HG02981 (cell line): ENCODE measurements around the gene SH3PXD2B.
"Not testable (repeated sequence)": the region's sequence is repeated elsewhere in the genome, so short reads cannot be mapped to it uniquely, and the experiment has no call there.

Source experiments
- ATAC-seq: cut with Tn5 transposase; IDR thresholded peaks from one replicate; pipeline ENCODE4 v1.9.1; 2021; ENCODE audit warnings: mild to moderate bottlenecking, moderate library complexity; ENCODE audit not compliant: unreplicated experiment

Gene SH3PXD2B

DNA sequence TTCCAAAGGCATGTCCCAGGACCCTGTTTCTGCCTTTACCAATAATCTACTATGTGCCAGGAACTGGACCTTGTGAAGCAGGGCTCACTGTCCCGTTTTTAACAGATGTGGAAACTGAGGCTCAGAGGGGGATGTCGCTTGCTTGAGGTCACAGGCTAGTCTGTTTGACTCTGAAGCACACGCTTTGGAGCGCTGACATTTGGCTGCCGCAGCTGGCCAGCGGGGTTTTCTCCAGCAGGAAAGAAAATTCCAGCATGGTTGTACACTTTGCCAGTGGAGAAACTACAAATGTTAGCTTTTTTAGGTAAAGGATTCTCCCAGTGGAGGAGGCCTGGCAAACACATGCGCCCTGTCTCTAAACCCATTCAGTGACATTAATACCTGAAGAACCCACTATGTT, 50.5 kb downstream of the SH3PXD2B start:
- ATAC-seq, result no peak

DNA sequence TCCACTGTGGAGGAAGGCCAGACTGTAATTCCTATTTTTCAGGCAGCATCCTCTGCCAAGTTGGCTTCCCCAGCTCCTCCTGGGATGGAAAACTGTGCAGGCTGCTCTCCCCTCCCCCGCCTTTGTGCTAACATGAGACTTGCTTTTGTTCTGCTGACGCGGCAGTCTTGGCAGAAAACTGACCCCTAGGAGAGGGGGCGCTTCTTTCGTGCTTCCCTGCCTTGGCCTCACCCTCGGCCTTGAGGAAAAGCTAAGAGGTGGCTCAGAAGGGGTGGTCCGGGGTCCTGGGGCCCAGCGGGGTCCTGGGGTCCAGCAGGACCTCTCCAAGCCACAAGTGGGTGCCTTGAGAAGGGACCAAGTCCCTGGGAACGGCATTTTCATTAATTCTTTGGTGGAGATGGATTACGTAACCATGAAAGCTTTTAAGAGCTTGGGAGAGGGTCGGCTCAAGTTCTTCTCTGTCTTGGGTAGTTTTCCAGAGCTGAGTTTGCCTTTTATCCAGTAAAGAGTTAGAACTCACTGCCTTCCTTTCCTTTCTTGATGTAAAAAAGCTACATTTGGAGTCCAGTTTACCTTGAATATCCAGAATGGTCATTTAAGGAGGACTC, 51.0 kb downstream of the SH3PXD2B start:
- ATAC-seq, result no peak

DNA sequence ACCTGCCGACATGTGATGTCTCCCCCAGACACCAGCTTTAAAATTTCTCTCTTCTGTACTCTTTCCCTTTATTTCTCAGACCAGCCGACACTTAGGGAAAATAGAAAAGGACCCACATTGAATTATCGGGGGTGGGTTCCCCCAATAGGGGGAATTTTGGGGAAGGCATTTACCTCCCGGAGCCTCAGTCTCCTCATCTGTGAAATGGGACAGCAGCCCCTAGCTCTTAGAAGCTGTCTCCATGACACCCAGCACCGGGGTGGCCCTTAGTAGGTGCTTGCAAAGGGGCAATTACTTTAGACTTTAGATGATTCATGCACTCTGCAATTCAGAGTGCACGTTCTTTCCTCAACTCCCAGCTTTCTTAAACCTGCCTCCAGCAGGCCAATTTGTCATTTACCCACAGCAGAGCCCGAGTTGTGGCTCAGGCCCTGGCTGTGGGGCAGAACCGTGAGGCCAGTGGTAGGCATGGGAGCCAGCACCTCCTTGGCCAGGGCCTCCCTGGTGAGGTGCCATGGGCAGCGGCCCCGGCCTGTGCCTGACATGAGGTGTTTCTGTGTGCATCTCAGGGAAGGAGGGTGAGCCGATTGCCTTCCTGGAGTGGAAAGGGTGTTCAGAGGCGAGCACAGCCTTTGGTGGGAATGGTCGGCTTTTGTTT, 51.7 kb downstream of the SH3PXD2B start:
- no peak for ATAC-seq

DNA sequence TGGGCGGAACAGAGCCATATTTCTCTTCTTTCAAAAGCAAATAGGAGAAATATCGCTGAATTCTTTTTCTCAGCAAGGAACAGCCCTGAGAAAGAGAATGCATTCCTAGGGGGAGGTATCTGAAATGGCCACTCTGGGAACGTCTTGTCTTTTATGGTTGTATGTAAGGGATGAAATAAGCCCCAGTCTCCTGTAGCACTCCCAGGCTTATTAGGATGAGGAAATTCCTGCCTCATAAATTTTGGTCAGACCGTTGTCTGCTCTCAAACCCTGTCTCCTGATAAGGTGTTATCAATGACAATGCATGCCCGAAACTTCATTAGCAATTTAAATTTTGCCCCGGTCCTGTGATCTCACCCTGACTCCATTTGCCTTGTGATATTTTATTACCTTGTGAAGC, 52.3 kb downstream of the SH3PXD2B start:
- not testable (repeated sequence) for ATAC-seq

DNA sequence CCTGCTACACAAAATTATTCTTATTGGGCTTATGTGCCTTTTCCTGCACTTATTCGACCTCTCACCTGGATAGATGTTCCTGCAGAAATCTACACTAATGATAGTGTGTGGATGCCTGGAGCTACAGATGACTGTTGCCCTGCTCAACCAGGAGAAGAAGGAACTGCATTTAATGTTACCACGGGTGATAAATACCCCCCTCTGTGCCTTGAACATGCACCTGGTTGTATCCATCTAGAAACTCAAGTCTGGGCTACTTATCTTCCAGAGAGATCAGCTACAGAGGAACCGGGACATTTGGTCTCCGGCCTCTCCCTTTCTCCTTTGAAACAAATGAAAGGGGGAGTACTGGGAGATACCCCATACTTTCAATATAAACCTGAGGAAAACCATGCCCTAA, 54.5 kb downstream of the SH3PXD2B start:
- ATAC-seq, result no peak

DNA sequence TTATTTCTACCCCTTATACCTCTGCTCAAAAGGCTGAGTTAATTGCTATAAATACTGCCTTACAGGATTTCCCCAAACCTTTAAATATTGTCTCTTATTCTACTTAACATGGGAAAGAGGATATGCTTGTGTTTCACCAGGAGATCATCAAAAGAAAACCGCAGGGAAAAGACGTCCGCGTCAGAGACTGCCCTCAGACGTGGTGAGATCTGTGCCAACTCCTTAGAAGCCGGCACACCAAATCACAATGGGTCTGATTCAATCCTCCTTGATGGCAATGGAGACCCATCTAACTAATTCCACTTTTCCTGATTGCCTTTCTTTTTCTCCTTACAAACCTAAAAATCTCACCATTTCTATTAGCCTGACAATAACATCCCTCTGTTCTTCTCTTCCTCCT, 55.0 kb downstream of the SH3PXD2B start:
- no peak for ATAC-seq

DNA sequence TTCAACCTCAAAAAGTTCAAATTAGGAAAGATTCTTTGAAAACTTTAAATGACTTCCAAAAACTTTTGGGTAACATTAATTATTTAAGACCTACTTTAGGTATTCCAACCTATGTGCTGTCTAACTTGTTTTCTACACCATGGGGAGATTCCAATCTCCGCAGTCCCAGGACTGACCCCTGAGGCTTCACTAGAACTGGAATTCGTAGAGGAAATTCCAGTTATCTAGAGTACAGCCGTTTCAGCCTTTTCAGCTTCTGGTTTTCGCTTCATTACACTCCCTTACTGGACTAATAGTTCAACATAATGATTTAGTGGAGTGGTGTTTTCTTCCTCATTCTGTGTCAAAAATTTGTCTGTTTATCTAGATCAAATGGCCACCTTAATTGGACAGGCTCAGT, 55.7 kb downstream of the SH3PXD2B start:
- ATAC-seq, result not testable (repeated sequence)

DNA sequence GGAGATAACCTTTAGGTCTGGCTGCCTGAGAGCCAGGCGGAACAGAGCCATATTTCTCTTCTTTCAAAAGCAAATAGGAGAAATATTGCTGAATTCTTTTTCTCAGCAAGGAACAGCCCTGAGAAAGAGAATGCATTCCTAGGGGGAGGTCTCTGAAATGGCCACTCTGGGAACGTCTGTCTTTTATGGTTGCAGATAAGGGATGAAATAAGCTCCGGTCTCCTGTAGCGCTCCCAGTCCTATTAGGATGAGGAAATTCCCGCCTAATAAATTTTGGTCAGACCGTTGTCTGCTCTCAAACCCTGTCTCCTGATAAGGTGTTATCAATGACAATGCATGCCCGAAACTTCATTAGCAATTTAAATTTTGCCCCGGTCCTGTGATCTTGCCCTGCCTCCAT, 57.3 kb downstream of the SH3PXD2B start:
- ATAC-seq, result not testable (repeated sequence)

DNA sequence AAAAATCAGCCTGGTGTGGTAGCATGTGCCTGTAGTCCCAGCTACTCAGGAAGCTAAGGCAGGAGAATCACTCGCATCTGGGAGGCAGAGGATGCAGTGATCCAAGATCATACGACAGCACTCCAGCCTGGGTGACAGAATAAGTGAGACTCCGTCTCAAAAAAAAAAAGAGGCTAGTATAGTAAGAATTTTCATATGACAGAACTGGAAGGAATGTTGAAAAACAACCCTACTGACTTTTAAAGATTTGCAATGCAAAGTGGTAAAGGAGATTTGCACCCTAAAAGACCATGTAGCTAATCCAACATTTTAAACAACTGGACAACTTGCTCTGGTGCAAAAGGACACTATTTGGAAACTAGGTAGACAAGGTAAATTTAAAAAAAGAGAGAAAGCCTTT, 58.1 kb downstream of the SH3PXD2B start:
- ATAC-seq, result no peak

DNA sequence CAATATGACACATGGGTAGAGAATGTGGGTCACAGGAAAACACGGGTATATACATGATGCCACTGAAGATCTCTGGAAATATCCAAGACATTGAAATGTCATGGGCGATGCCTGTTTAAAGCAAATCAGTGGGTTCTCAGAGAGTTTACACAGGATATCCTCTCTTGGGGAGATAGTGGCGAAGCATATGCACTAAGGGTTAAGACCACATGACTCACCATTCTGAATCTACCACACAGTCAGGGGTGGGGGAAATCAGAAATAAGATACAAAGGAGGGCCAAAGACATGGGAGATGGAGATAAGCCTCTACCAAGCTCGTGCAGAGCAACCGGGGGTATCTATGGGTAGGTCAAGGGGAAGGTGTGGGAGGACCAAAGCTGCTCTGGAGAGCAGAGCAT, 58.8 kb downstream of the SH3PXD2B start:
- no peak for ATAC-seq

DNA sequence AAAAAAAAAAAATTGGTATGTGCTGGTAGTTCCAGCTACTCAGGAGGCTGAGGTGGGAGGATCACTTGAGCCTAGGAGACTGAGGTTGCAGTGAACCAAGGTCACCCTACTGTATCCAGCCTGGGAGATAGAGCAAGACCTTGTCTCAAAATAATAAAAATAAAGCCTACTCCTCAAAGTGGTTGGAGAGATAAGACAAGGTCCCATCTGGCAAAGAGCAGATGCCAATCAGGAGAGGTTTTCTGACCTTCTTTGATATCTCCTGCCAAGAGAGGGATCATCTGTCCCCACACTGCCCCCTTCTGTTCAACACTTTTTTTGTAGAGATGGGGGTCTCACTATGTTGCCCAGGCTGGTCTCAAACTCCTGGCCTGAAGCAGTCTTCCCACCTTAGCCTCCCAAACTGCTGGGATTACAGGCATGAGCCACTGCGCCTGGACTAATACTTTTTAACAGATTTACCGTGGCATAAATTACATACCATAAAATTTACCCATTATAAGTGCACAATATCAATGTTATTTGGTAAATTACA, 64.7 kb downstream of the SH3PXD2B start:
- ATAC-seq, result no peak

DNA sequence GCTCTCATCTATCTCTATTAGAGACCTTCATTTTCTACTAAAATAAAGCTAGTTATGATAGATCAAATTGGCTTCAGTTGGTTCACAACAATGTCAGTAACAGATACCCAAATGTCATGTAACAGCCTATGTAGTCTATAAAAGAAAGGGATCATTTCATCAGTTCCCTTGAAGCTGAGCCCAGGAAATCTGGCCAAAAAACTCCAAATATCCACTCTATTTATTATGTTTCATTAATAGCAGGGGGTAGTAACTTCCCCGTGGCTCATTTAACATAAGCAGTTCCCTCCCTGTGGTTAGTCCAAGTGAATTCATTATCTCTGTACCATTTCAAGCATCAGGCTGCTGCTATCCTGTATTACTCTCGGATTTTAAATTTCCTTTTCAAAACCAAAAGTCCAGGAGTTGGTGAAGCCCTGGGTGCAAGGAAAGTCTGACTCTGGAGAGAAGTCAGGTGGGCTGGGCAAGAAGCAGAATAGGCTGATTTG, 66.0 kb downstream of the SH3PXD2B start:
- ATAC-seq, result no peak

DNA sequence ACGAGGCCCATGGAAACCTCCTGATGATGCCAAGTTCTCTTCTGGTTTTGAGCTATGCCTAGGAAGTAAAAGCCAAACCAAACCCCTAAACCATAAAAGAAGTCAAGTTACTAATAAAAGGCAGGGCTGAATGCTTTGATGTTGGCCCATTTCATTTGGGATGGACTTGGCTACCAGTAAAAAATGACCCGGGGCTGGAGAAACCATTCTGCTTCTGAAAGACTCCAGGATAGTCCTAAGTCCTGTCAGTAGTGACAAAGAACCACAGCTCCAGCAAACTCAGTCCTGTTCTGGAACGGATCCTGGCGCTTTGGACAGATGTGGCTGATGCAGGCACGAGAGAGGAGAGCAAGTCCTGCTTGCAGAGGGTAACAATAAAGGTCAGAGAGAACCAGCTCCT, 68.6 kb downstream of the SH3PXD2B start:
- ATAC-seq, result no peak

DNA sequence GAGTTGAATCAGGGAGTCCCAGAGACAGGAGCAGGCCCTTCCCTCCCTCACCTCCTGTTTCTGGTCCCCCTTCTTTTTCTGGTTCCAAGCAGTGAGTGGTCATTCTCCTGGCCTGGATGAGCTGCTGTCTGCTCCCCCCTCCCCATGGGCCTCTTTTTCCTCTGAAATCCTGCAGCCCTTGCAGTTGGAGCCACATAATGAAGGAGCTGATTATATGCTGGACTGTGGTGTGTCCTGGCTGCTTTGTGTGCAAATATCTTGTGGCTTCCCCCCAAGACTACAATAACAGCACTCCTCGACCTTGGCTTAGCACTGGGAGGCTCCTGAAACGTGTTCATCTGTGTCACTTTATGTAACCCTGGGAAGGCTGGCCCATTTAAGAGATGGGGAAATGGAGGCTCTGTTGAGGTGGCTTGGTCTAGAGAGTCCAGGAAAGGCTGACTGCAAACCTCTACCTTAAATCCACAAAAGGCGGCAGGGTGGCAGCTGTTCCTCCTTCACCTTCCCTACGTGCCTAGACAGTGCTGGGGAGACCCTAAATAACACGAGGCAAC, 69.2 kb downstream of the SH3PXD2B start:
- ATAC-seq, result no peak

DNA sequence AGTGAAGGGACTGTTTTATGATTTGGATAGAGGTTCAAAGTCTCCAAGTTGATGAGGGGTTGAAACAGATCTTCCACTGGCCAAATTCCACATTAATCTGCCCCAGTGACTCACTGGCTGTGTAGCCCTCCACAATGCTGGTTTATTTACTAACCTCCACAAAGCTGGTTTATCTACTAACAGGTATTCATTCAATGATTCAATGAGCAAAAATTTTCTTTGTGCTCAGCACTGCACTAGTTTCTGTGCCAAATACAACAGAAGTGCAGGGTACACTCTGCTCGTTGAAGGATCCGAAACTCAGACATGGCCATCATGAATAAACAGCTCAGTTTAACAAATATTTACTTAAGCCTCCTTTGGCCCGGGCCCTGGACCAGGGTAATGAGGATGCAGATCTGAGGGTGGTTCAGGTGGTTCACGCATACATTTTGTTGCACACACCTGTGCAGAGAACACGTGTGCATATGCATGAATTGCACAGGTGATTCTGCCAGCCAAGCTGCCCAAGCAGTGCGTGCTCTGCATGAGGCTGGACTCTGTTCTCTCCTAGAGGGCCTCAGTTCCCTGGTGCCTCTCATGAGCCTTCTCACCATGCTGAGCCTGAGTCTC, 71.0 kb downstream of the SH3PXD2B start:
- ATAC-seq, result no peak

DNA sequence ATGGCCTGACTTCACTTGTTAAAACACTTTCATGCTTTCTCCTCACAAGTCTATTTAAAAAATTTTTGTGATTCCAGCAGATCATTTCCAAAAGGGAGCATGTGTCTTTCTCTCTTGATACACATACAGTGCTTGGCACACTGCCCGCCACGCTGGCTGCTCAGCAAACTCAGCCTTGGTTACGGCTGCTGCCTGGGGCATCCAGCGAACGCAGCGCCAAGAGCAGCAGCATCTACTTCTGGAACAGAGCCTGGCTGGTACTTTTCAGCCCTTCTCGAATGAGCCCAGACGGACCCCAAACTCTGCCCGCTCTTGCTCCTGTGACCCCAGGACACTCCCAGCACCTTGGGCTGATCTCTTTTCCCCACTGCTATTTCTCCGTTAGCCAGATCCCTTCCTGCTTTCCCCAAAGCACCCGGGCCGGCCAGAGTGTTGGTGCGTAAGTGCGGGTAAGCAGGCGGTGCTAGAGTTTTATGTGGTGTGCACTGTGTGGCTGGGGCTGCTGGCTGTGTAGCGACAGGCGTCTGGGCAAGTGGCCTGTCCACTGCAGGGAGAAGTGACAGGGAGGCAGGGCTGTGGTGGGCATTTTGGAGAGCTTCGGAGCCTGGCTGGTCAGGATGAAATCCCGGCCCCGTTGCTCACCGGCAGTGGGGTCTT, 73.2 kb downstream of the SH3PXD2B start:
- ATAC-seq, result no peak

DNA sequence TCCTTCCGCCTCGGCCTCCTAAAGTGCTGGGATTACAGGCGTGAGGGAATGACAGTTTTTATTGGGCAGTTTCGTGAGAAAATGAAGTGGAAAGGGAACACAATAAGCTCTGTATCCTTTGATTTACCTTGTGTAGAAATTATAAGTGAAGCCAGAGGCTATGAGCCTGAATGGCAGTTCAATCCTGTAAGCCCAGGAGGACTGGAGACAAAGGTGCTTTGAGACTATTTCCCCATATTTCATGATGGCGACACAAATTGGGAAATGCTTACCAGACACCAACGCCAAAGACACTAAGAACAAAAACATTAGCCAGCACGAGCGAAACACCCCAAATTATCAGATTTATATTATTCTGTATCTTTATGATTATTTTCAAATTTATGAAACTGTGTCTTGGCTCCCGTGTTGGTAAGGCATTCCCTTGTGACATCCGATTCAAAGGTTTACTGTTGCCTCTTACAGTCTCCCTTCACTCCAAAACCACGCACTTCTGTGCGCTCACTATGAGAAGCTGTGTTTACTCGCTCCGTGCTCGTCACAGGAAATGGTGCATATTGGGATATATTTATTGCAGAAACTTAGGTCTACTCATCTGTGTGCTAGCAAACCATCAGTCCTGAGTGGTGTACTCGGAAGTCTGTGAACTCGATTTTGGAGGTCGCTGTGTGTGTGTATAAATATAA, 73.9 kb downstream of the SH3PXD2B start:
- no peak for ATAC-seq

DNA sequence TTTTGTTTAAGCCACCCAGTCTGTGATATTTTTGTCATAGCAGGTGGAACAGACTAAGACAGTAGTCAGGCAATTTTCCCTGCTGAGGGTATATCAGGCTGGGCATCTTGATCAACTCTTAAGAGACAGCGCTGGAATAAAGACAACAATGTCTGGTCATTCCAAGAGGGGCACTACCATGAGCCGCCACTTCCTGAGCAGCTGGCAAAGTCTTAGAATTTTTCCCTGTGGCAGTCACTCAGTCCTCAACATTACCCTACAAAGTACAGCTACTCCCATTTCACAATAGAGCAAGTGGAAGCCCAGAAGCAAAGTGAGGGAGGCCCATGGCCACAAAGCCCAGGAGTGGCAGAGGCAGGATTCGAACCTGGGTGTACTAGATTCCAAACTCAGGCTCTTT, 74.8 kb downstream of the SH3PXD2B start:
- no peak for ATAC-seq

DNA sequence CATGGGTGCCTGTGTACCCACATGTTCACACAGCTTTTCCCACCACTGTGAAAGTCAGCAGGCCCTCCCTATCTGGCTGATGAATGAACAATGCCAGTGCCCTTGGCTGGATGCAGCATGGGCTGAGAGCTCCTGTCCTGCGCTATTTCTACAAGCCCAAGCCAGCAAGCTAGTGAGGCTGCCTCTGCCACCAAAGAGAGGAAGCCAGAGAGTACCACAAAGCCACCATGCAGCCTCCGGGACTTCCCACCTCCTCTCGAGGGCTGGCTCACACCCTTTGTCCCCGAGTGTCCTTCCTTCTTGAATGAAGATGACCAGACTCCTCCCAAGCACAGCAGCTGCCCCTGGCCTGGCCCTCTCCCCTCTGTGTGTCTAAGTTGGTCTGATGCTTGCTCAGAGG, 76.5 kb downstream of the SH3PXD2B start:
- no peak for ATAC-seq

DNA sequence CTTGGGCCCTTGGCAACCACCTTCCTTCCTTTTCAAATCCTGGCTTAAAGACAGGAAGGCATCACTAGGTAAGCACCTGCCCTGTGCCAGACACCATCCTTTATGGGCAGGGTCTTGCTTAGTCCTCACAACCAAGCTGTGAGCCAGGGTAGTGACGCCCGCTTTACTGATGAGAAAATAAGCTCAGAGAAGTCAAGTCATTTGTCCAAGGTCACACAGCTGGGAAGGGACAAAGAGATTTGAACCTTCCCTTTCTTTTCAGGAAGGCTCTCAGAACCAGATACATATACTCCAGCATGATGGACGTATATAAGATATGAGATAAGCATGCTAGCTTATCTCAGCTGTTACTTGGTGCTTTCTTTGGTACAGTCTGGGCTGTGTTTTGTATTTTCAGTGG, 76.9 kb downstream of the SH3PXD2B start:
- no peak for ATAC-seq

DNA sequence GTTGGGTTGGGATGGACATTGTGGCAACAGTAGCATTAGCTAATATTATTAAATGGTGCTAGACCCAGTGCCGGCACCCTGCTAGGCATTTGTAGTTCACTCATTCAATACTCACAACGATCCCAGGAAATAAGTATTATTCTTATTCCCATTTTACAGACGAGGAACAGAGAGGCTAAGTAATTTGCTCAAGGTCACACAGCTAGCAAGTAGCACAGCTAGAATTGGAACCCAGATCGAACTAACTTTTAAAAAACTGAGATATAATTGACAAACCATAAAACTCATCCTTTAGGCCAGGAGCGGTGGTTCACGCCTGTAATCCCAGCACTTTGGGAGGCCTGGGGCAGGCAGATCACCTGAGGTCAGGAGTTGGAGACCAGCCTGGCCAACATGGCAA, 79.5 kb downstream of the SH3PXD2B start:
- no peak for ATAC-seq
